Measurements from ENCODE around the gene IDI1. TPM values are rescaled to one million over a fixed set of nuclear protein-coding genes. Genes with fewer than 3 reads are reported as not detected.
A peak's percentile ranks its signal among the peaks of the same experiment; 100 is the strongest.

Gene IDI1
- total and polyA plus RNA-seq, 2 of the 13 experiments (the other 11 are each of a cell fraction or from before 2014, with no cell fraction given) = 44.4 to 145 TPM

DNA sequence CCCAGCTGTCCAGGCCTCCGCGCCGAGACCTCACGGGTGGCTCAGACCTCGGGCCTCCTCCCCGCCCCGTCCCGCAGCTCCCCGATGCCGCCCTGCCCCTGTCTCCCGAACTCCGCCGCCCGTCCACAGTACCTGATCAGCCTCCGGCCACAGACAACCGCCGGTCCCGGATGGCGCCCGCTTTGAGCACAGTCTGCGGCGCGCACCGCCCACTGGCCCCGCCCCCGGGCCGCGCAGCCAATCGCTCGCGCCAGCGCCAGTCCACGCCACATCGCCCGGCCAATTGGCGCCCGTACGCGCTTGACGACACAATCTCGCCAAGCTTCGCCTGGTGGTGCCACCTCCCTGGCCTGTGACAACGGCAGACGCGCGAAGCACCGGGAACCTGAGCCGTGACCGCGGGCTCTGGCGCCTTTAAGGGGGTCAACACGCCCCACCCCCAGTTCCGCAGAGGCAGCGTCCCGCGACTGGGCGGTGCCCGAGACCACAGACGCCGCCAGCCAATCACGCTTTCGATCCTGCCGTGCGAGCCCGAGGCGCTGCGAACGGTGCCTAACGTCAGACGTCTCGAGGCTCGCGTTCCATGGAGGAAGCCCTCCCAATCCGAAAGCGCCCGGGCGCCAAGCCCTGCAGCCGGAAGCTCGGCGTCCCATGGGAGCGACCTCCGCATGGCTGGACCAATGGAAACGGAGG is at the start of gene IDI1 (continued):
- no peak for TF ChIP-seq IRF2 (CRISPR knock-in tag; IDR thresholded peaks at IDR 0.05)
- no peak for TF ChIP-seq TRIM24 (CRISPR knock-in tag; IDR thresholded peaks at IDR 0.05)
- TF ChIP-seq, protein P1, sequence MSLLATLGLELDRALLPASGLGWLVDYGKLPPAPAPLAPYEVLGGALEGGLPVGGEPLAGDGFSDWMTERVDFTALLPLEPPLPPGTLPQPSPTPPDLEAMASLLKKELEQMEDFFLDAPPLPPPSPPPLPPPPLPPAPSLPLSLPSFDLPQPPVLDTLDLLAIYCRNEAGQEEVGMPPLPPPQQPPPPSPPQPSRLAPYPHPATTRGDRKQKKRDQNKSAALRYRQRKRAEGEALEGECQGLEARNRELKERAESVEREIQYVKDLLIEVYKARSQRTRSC (CRISPR knock-in tag; IDR thresholded peaks at IDR 0.05; ENCODE audit: low read depth) = no peak
- TF ChIP-seq RELA (CRISPR knock-in tag; IDR thresholded peaks at IDR 0.05) = no peak
- TF ChIP-seq SOX6 (IDR thresholded peaks at IDR 0.05) = no peak
- peak; percentile 66 for TF ChIP-seq SOX6 (CRISPR knock-in tag; IDR thresholded peaks at IDR 0.05)
- TF ChIP-seq ZNF143 (CRISPR knock-in tag; IDR thresholded peaks at IDR 0.05) = peak; percentile 39; the same call in 1 of the 2 replicates
- peak; percentile 84; the same call in 1 of the 2 replicates for TF ChIP-seq ZNF235 (CRISPR knock-in tag; IDR thresholded peaks at IDR 0.05; ENCODE audit: borderline replicate concordance)
- TF ChIP-seq NBN (conservative IDR thresholded peaks at IDR 0.05) = no peak
- TF ChIP-seq MEF2D (CRISPR knock-in tag; IDR thresholded peaks at IDR 0.05) = peak; percentile 57
- no peak for TF ChIP-seq PHB2 (IDR thresholded peaks at IDR 0.05; ENCODE audit: partially characterized antibody)
- peak; percentile 65 for TF ChIP-seq ZMAT3 (CRISPR knock-in tag; conservative IDR thresholded peaks at IDR 0.05)
- peak; percentile 92 for TF ChIP-seq ZNF605 (CRISPR knock-in tag; IDR thresholded peaks at IDR 0.05)
- no peak for TF ChIP-seq KDM1A (CRISPR knock-in tag; IDR thresholded peaks at IDR 0.05)
- TF ChIP-seq CENPX (CRISPR knock-in tag; IDR thresholded peaks at IDR 0.05) = no peak
- TF ChIP-seq, protein P2, sequence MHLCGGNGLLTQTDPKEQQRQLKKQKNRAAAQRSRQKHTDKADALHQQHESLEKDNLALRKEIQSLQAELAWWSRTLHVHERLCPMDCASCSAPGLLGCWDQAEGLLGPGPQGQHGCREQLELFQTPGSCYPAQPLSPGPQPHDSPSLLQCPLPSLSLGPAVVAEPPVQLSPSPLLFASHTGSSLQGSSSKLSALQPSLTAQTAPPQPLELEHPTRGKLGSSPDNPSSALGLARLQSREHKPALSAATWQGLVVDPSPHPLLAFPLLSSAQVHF (CRISPR knock-in tag; IDR thresholded peaks at IDR 0.05) = peak; percentile 24; the same call in 1 of the 2 replicates
- no peak for TF ChIP-seq ZNF382 (CRISPR knock-in tag; IDR thresholded peaks at IDR 0.05; ENCODE audit: borderline replicate concordance)
- TF ChIP-seq, protein P3, sequence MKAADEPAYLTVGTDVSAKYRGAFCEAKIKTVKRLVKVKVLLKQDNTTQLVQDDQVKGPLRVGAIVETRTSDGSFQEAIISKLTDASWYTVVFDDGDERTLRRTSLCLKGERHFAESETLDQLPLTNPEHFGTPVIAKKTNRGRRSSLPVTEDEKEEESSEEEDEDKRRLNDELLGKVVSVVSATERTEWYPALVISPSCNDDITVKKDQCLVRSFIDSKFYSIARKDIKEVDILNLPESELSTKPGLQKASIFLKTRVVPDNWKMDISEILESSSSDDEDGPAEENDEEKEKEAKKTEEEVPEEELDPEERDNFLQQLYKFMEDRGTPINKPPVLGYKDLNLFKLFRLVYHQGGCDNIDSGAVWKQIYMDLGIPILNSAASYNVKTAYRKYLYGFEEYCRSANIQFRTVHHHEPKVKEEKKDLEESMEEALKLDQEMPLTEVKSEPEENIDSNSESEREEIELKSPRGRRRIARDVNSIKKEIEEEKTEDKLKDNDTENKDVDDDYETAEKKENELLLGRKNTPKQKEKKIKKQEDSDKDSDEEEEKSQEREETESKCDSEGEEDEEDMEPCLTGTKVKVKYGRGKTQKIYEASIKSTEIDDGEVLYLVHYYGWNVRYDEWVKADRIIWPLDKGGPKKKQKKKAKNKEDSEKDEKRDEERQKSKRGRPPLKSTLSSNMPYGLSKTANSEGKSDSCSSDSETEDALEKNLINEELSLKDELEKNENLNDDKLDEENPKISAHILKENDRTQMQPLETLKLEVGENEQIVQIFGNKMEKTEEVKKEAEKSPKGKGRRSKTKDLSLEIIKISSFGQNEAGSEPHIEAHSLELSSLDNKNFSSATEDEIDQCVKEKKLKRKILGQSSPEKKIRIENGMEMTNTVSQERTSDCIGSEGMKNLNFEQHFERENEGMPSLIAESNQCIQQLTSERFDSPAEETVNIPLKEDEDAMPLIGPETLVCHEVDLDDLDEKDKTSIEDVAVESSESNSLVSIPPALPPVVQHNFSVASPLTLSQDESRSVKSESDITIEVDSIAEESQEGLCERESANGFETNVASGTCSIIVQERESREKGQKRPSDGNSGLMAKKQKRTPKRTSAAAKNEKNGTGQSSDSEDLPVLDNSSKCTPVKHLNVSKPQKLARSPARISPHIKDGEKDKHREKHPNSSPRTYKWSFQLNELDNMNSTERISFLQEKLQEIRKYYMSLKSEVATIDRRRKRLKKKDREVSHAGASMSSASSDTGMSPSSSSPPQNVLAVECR (CRISPR knock-in tag; IDR thresholded peaks at IDR 0.05; ENCODE audit: borderline replicate concordance) = peak; percentile 92
- no peak for TF ChIP-seq MAFK (conservative IDR thresholded peaks at IDR 0.05 in 1 of 2, IDR thresholded peaks at IDR 0.05 in 1 of 2; ENCODE audit: low read length in 2 of 2)
- TF ChIP-seq ZMYM2 (CRISPR knock-in tag; IDR thresholded peaks at IDR 0.05) = 0 out of 2 replicates have a peak, but pooled peaks have one; percentile 4
- peak; percentile 56; the same call in 1 of the 2 replicates for TF ChIP-seq ZNF256 (CRISPR knock-in tag; conservative IDR thresholded peaks at IDR 0.05)
- TF ChIP-seq SMYD3 (CRISPR knock-in tag; IDR thresholded peaks at IDR 0.05) = peak; percentile 92
- TF ChIP-seq PRPF4 (IDR thresholded peaks at IDR 0.05; ENCODE audit: low read depth, low read length, poor library complexity, severe bottlenecking) = no peak
- TF ChIP-seq BRCA1 (CRISPR knock-in tag; IDR thresholded peaks at IDR 0.05) = peak; percentile 40
- peak; percentile 93; the same call in 1 of the 2 replicates for TF ChIP-seq ZNF234 (CRISPR knock-in tag; conservative IDR thresholded peaks at IDR 0.05)
- TF ChIP-seq ZNF850 (CRISPR knock-in tag; conservative IDR thresholded peaks at IDR 0.05) = 0 out of 2 replicates have a peak, but pooled peaks have one; percentile 24
- no peak; the same call in 1 of the 2 replicates for TF ChIP-seq ZFP37 (CRISPR knock-in tag; IDR thresholded peaks at IDR 0.05; ENCODE audit: borderline replicate concordance)
- TF ChIP-seq ZNF263 (CRISPR knock-in tag; IDR thresholded peaks at IDR 0.05) = no peak
